CD4-positive, alpha-beta T cell treated with Interleukin-15 for 4 hours (primary cell): ENCODE results near the gene PODXL2.
"Not testable (repeated sequence)": the region's sequence is repeated elsewhere in the genome, so short reads cannot be mapped to it uniquely, and the experiment has no call there.

Experiments used
- DNase-seq: peaks from one replicate; pipeline ENCODE4 v3.0.0-alpha.2; 2020; ENCODE audit warnings: low spot score

The PODXL2 gene

DNA sequence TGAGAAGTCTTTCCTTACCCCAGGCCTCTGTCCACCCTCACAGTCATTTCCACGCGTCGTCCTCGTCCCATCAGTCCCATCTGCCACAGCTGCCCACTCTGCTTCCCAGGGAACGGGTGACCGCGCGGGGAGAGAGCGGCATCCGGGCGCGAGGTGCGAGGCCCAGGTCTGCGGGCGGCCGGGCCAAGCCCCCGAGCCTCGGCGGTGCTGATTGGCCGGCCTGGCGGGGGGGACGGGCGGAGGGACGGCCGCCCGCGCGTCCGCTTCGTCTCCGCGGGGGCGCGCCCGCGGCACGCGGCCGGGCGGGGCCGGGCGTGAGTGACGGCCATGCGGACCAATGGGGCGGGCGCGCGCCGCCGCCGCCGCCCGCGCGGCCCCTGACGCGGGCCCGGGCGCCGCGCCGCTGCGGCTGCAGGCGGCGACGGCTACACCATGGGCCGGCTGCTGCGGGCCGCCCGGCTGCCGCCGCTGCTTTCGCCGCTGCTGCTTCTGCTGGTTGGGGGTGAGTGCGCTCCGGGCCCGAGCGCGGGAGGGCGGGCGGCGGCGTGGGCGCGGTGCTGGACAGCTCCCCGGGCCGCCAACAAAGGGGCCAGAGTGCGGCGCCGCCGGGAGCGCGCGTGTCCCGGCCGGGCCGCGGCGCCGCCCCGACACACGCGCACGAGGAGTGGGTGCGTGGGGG is at the start of gene PODXL2:
Gene PODXL2, plus strand, starts transcription at position 398 of the 679 bp plus-strand sequence. Its CDS starts 35 bp downstream, at position 433.
- DNase-seq, result peak; percentile 15

- DNase-seq, result no peak
Observed at GRCh38 chr3:127580327-127581060, 48.5 kb upstream of the PODXL2 start.

- DNase-seq, result no peak
Observed at GRCh38 chr3:127584734-127585133, 44.3 kb upstream of the PODXL2 start.

DNA sequence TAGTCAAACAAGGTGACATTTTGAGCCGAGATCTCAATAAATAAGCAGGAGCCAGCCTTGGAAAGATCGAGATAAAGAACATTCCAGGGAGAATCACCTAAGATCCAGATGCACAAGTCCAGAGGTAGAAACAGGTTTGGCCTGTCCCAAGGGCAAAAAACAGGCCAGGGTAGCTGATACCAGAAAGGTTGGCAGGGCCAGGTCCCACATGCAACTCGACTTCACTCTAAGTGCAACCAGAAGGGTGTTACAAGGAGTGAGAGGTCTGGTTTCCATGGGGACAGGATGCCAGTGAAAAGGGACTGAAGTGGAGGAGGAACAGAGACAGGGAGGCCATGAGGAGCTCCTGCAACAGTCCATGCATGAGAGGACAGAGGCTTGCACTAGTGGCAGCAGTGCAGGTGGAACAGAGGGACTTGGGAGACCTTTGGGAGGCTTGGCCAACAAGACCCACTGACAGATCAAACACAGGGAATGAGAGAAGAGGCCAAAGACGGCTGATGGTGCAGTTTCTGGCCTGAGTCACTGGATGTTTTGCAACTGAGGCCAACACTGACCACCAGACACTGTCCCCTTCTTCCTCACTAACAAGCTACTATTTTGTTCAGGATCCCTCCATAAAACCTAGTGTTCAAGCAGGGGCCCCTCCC is 43.7 kb upstream of the PODXL2 start:
- no peak for DNase-seq

DNA sequence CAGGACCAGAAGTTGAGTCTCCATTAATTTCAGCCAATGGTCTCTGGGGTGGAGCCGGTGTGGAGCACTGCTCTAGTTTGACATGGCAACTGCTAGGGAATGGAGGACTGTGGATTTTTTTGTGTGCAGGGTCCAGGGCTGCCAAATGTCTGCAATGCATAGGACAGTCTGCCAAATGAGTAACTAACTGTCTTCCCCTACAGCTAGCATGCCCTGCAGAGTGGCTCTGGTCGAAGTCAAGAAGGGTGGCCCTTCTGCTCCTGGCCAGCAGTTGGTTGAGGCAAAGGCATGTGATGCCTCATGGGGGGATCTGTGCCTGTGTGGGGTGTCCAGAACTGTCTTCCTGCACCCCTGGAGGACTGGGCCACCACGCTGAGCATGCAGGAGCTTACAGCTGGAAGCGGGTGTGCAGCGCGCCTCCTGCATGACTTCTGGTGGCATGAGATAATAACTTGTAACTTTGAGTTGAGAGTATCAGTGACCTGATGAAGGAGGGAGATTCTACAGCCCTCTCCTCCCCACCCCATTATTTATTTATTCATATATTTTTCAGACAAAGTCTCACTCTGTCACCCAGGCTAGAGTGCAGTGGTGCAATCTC is 43.1 kb upstream of the PODXL2 start:
- no peak for DNase-seq

DNA sequence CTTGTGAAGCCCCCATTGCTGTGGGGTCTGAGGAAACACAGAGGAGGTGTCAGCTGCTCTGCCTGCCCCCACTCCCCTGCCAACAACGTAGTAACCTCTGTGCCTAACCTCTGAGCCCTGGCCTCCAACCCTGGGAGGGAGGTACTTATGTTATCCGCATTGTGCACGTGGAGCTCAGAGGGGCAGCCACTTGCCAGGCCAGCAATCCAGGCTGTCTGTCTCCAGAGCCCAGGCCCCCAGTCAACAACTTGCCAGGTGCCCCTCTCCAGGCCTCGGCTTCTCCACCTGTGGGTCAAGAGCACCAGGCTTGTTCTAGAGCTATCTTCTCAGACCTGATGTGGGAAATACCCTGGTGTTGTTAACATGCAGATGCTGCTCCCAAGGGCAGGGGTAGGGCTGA is 41.1 kb upstream of the PODXL2 start:
- no peak for DNase-seq

GRCh38 chr3:127588806-127589577 is 40.0 kb upstream of the PODXL2 start:
- DNase-seq, result no peak

DNA sequence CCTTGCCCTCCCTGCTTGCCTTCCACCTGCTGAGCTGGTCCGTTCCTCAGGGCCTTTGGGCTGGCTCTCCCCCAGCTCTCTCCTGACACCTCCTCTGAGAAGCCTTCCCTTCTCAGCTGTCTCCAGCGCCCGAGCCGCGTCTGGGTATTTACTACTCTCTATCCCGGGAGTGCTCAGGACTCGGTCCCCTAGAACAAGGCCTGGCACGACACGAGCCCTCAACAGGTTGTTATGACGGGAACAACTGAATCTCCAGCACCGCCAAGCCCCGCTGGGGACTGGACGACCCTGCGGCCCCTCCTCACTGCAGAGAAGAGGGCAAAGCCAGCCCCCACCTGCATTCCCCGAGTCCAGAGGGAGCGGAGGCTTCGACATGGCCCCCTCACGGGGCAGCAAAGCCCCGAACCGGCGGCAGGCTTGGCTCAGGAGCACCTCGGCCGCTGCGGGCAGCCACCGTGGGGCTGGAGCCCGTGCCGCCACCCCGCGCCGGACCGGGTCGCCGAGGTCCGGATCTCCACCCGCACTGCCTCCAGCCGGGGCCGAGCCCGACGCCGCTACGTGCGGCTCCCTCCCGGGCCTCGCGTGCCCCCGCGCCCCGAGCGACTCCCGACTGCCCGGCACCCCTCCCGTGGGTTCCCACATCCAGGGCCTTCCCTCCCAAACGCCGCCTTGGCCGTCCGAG is 39.2 kb upstream of the PODXL2 start:
- no peak for DNase-seq

GRCh38 chr3:127590282-127590592 is 38.7 kb upstream of the PODXL2 start:
- peak; percentile 16 for DNase-seq

DNA sequence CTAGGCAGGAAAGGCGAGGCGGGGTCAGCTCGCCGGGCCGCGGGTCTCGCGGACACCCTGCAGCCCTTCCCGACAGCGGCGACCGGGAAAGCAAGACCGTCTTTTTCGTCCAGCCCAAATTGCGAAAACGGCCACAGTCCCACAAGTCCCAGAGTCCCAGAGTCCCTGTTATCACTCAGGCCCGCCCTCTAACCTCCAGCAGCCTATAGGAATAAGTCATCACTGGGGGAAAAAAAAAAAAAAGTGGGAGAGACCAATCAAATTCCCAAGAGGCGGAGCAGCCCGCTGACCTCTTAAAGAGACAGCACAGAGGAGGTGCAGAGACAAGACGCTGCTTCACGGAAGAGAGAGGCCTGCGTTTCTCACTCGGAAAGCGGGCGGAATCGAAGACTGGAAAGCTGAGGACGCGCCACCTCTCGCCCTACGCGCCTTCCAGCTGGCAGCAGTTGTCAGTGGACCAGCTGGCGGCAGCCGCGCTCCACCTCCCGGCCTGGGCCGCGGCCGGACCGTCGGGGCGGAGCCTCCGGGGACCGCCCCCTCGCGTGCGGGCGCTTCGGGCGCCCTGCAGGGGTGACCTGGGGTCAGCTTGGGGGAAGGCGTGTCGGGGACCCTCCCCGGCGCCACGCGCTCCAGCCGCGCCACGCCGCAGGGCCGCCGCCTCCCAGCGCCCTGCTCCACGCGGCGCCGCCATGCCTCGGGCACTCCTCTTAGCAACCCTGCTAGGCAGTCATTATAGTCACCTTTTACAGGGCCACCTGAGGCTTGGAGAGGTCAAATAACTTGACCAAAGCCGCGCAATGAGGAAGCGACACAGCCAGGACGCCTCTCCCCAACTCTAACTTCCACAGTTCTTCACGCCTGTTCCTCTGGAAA is 38.2 kb upstream of the PODXL2 start, which contains the start of gene TPRA1:
Gene TPRA1, minus strand, starts transcription at position 141 of the 873 bp plus-strand sequence. CDS start 10,587 bp downstream, outside the sequence.
- DNase-seq, result peak; percentile 89

GRCh38 chr3:127593178-127593577 is 35.8 kb upstream of the PODXL2 start:
- DNase-seq, result no peak

- no peak for DNase-seq
Observed at GRCh38 chr3:127595303-127595702, 33.7 kb upstream of the PODXL2 start.

GRCh38 chr3:127597020-127597771 is 31.8 kb upstream of the PODXL2 start:
- DNase-seq, result no peak

DNA sequence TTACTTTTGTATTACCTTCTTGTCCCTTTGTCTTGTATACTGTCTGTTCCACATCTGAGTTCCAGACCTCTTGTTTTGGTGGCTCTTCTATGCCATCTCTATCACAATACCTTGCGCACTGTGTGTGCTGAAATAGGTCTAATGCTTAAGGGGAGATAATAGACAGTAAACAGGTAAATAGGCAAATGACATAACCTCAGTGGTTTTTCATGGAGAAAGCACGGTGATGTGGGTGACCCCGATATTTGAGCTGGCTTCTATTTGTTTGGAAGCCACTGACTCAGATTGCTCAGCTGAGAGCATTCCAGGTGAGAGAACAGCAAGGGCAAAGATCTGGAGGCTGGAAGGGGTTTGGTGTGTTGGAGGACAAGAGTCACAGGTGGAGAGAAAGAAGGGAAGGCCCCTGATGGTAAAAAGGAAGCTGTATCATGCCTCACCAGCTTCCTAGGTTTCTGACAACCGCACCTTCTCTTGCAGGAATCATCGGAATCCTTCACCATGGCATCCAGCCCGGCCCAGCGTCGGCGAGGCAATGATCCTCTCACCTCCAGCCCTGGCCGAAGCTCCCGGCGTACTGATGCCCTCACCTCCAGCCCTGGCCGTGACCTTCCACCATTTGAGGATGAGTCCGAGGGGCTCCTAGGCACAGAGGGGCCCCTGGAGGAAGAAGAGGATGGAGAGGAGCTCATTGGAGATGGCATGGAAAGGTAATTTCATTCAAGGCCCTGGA is 30.0 kb upstream of the PODXL2 start:
- no peak for DNase-seq

DNA sequence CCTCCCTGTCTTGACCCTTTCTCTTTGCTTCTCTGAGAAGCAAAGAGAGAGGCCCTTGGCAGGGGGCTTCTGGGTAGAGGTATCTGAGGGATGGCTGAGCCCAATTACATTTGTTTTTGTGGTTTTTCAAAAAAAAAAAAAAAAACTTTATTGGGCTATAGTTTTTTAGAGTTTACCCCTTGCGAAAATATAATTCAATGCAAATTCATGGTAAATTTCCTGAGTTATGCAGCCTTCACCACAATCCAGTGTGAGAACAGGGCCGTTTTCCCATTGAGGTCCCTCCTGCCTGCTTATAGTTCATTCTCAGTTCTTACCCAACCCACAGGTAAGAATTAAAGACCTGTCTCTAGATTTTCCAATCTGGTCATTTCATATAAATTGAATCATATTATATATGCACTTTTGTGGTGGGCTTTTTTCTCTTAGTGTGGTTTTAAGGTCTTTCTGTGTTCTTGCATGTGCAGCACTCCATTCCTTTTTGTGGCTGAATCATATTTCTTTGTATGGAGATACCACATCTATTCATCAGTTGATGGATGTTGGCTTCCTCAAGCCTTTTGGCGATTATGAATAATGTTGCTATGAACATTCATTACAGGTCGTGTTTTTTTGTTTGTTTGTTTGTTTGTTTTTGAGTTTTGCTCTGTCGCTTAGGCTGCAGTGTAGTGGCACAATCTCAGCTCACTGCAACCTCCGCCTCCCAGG is 28.1 kb upstream of the PODXL2 start:
- DNase-seq, result no peak

- DNase-seq, result no peak
Observed at GRCh38 chr3:127604035-127604434, 24.9 kb upstream of the PODXL2 start.

- DNase-seq, result no peak
Observed at GRCh38 chr3:127604546-127605165, 24.3 kb upstream of the PODXL2 start.

GRCh38 chr3:127605547-127605946 is 23.4 kb upstream of the PODXL2 start:
- not testable (repeated sequence) for DNase-seq
